Common myeloid progenitor, CD34-positive (primary cell): ENCODE results near the gene RERE.

ENCODE experiments used
- CTCF ChIA-PET: fragments of 350-600 bp; sonication (Branson Sonifier 250); formaldehyde crosslinking; loops from one replicate; lab custom pipeline; 2021; ENCODE audit warnings: antibody characterized with exemption; lab: Charles Lee
- POLR2A ChIA-PET: fragments of 350-600 bp; sonication (Branson Sonifier 250); formaldehyde crosslinking; loops from one replicate; lab custom pipeline; 2021; ENCODE audit warnings: antibody characterized with exemption; lab: Charles Lee
- DNase-seq, 3 donors: peaks; one replicate each; pipeline versions ENCODE4 v3.0.0 to v3.0.0-alpha.2; 2013
- H3K27ac ChIP-seq, 2 experiments: 1 replicate in 1 of 2; 2 replicates in 1 of 2; pipeline ENCODE4 v1.7.0; 2013; ENCODE audit warnings: inconsistent platforms in 2 of 2, low read length in 2 of 2, mild to moderate bottlenecking in 2 of 2, low read depth in 1 of 2, moderate library complexity in 1 of 2; ENCODE audit not compliant: severe bottlenecking in 2 of 2, insufficient read depth in 1 of 2, poor library complexity in 1 of 2
- H3K27me3 ChIP-seq, 5 experiments: replicated peaks in 2 of 5; 1 replicate in 3 of 5; 2 replicates in 2 of 5; pipeline versions ENCODE4 v1.6.1 to v1.7.0; 2013; ENCODE audit warnings: low read length in 4 of 5, mild to moderate bottlenecking in 2 of 5, moderate library complexity in 2 of 5, inconsistent platforms in 1 of 5; ENCODE audit not compliant: insufficient read depth in 5 of 5, control insufficient read depth in 4 of 5
- H3K36me3 ChIP-seq, 4 experiments: 1 replicate in 2 of 4; 2 replicates in 2 of 4; pipeline versions ENCODE4 v1.6.1 to v1.7.0; 2013; ENCODE audit warnings: low read length in 3 of 4, control low read depth in 1 of 4, mild to moderate bottlenecking in 1 of 4; ENCODE audit not compliant: control insufficient read depth in 4 of 4, insufficient read depth in 4 of 4
- H3K4me1 ChIP-seq, 4 experiments: 1 replicate in 3 of 4; 2 replicates in 1 of 4; pipeline versions ENCODE4 v1.6.1 to v1.7.1; 2013; ENCODE audit warnings: low read length in 3 of 4, mild to moderate bottlenecking in 3 of 4, control low read depth in 1 of 4, inconsistent platforms in 1 of 4, moderate library complexity in 1 of 4; ENCODE audit not compliant: control insufficient read depth in 4 of 4, insufficient read depth in 4 of 4; ENCODE audit errors: control extremely low read depth in 1 of 4
- H3K4me3 ChIP-seq, 7 experiments: 1 replicate in 4 of 7; 2 replicates in 3 of 7; pipeline versions ENCODE4 v1.5.1 to v1.7.0; 2013; ENCODE audit warnings: mild to moderate bottlenecking in 7 of 7, low read length in 6 of 7, moderate library complexity in 6 of 7, inconsistent platforms in 2 of 7, low read depth in 2 of 7, control low read depth in 1 of 7; ENCODE audit not compliant: insufficient read depth in 4 of 7, control insufficient read depth in 1 of 7; ENCODE audit errors: extremely low read depth in 1 of 7
- H3K9me3 ChIP-seq, 5 experiments: 1 replicate in 4 of 5; 2 replicates in 1 of 5; pipeline versions ENCODE4 v1.6.1 to v1.7.1; 2013; ENCODE audit warnings: low read length in 4 of 5, mild to moderate bottlenecking in 2 of 5, inconsistent platforms in 1 of 5, low read depth in 1 of 5, moderate library complexity in 1 of 5; ENCODE audit not compliant: control insufficient read depth in 4 of 5, insufficient read depth in 2 of 5; ENCODE audit errors: control extremely low read depth in 1 of 5
- WGBS: methylation state at CpG from one replicate; pipeline ENCODE4 v1.1.5; 2013; ENCODE audit not compliant: insufficient coverage; 5-methylcytosine and 5-hydroxymethylcytosine counted together

RERE gene

GRCh38 chr1:8562881-8563865, 254.3 kb downstream of the RERE start:
- POLR2A ChIA-PET = no interaction called here
- Histone ChIP-seq H3K4me3 (peak overlapping the region in 1 of 7 experiments; percentile 29), H3K4me1 (peaks cover 4 to 24% (median 7%) of the 10 kb centered on the region in 4 experiments), H3K27me3 (no peaks in the 10 kb centered on the region), H3K9me3 (no peaks in the 10 kb centered on the region), H3K27ac (peak overlapping the region in 1 of 2 experiments; percentile 39), H3K36me3 (peaks cover 0 to 3% (median 0%) of the 10 kb centered on the region in 4 experiments)
- CTCF ChIA-PET = interaction anchor here (0.9 to 12.7 kb wide), 11 partner anchors 7 to 299 kb away, joined by 3 to 145 read pairs (median 5); no protein-coding TSS in a partner anchor
- WGBS = 88% methylated on average over 1 of the region's 4 CpGs
- DNase-seq = no peak

DNA sequence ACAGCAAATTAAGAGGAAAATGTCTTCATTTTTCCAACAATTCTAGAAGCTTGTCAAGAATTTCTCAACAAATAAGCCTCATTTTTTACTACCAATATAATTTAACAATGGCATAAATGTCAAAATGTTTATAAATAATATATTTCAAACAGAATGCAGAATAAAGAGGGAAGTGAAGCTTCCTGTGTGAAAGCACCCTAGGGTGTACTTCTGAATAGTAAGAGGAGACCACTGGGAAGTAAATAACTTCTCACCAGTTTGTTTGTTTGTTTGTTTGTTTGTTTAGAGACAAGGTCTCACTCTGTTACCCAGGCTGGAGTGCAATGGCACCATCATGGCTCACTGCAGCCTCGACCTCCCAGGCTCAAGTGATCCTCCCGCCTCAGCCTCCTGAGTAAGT, 255.2 kb downstream of the RERE start:
- H3K27me3 ChIP-seq = no peaks in the 10 kb centered on the region
- no peaks in the 10 kb centered on the region for H3K9me3 ChIP-seq
- peaks cover 4 to 24% (median 7%) of the 10 kb centered on the region in 4 experiments for H3K4me1 ChIP-seq
- no peak overlapping the region for H3K4me3 ChIP-seq
- ChIA-PET CTCF (interaction anchor here (0.7 to 12.7 kb wide), 27 partner anchors 8 to 300 kb away, joined by 3 to 145 read pairs (median 4); no protein-coding TSS in a partner anchor), POLR2A (interaction anchor here (0.7 kb wide), 1 partner anchor 103 kb away, joined by 3 read pairs; no protein-coding TSS in a partner anchor)
- no peaks in the 10 kb centered on the region for H3K36me3 ChIP-seq
- H3K27ac ChIP-seq = peak overlapping the region in 1 of 2 experiments; percentile 34
- no peak for DNase-seq
- WGBS = no CpG with 5 or more reads among the region's 2 CpGs

GRCh38 chr1:8560611-8561544, 256.6 kb downstream of the RERE start:
- CTCF ChIA-PET = interaction anchor here (0.6 to 12.7 kb wide), 36 partner anchors 9 to 303 kb away, joined by 3 to 145 read pairs (median 4); no protein-coding TSS in a partner anchor
- peaks cover 0 to 6% (median 0%) of the 10 kb centered on the region in 4 experiments for H3K36me3 ChIP-seq
- DNase-seq = peak; percentile 58 to 73 (median 71)
- WGBS = no CpG with 5 or more reads among the region's 2 CpGs
- no peaks in the 10 kb centered on the region for H3K27me3 ChIP-seq
- no peak overlapping the region for H3K4me3 ChIP-seq
- peaks cover 4 to 24% (median 7%) of the 10 kb centered on the region in 4 experiments for H3K4me1 ChIP-seq
- peak overlapping the region in 1 of 2 experiments; percentile 32 for H3K27ac ChIP-seq
- H3K9me3 ChIP-seq = no peaks in the 10 kb centered on the region
- POLR2A ChIA-PET = no interaction called here

- Histone ChIP-seq H3K36me3 (peaks cover 0 to 7% (median 0%) of the 10 kb centered on the region in 4 experiments), H3K4me1 (peaks cover 4 to 28% (median 8%) of the 10 kb centered on the region in 4 experiments), H3K4me3 (no peak overlapping the region), H3K9me3 (no peaks in the 10 kb centered on the region), H3K27me3 (no peaks in the 10 kb centered on the region), H3K27ac (peak overlapping the region in 1 of 2 experiments; percentile 32)
- 100% methylated on average over 3 of the region's 4 CpGs for WGBS
- CTCF ChIA-PET = interaction anchor here (0.8 to 12.7 kb wide), 12 partner anchors 9 to 289 kb away, joined by 3 to 145 read pairs (median 12); no protein-coding TSS in a partner anchor
- no peak for DNase-seq
- POLR2A ChIA-PET = no interaction called here
These were observed 257.4 kb downstream of the RERE start for GRCh38 chr1:8560035-8560434.

- POLR2A ChIA-PET = no interaction called here
- CTCF ChIA-PET = interaction anchor here (0.8 to 12.7 kb wide), 7 partner anchors 13 to 293 kb away, joined by 3 to 145 read pairs (median 5); no protein-coding TSS in a partner anchor
- H3K4me3 ChIP-seq = no peak overlapping the region
- H3K4me1 ChIP-seq = peaks cover 0 to 6% (median 3%) of the 10 kb centered on the region in 4 experiments
- H3K27ac ChIP-seq = no peak overlapping the region
- DNase-seq = no peak
- no peaks in the 10 kb centered on the region for H3K27me3 ChIP-seq
- peaks cover 2 to 28% (median 8%) of the 10 kb centered on the region in 4 experiments for H3K36me3 ChIP-seq
- H3K9me3 ChIP-seq = no peaks in the 10 kb centered on the region
These were observed 261.9 kb downstream of the RERE start for GRCh38 chr1:8555582-8555981.

- CTCF ChIA-PET = interaction anchor here (0.8 to 12.7 kb wide), 8 partner anchors 11 to 294 kb away, joined by 3 to 145 read pairs (median 4); no protein-coding TSS in a partner anchor
- Histone ChIP-seq H3K9me3 (no peaks in the 10 kb centered on the region), H3K36me3 (peaks cover 2 to 28% (median 8%) of the 10 kb centered on the region in 4 experiments), H3K4me3 (no peak overlapping the region), H3K27ac (peak overlapping the region in 1 of 2 experiments; percentile 7), H3K27me3 (no peaks in the 10 kb centered on the region), H3K4me1 (peaks cover 0 to 6% (median 3%) of the 10 kb centered on the region in 4 experiments)
- POLR2A ChIA-PET = interaction anchor here (0.6 kb wide), 1 partner anchor 101 kb away, joined by 3 read pairs; no protein-coding TSS in a partner anchor
- peak in 2 of 3 donors; percentile 50 to 64 for DNase-seq
- WGBS = 88% methylated on average over 1 of the region's 2 CpGs
These were observed 262.4 kb downstream of the RERE start for GRCh38 chr1:8554956-8555534.
